GM18951 (cell line): ENCODE data around the gene DYDC2.

Source experiments
- POLR2A ChIP-seq: IDR thresholded peaks from 4 replicates; pipeline ENCODE4 v1.6.1; 2011; ENCODE audit warnings: mild to moderate bottlenecking; ENCODE audit not compliant: insufficient read length, insufficient read depth; ENCODE audit errors: extremely low read depth
- in situ Hi-C: fragments of 300-500 bp; cut with MboI; formaldehyde crosslinking; loops from one replicate; pipeline ENCODE4 v1.12.0; 2022; ENCODE audit warnings: low sequenced_read_pairs, mixed read lengths, inconsistent platforms; ENCODE audit not compliant: unreplicated experiment

Gene DYDC2

GRCh38 chr10:80390740-80391139, 34.2 kb downstream of the DYDC2 start:
- no peak for TF ChIP-seq POLR2A
- in situ Hi-C loops: loop anchor here (25.0 kb wide), 1 partner anchor 122 kb away; no protein-coding TSS in a partner anchor

- no peak for TF ChIP-seq POLR2A
- in situ Hi-C loops: loop anchor here (25.0 kb wide), 1 partner anchor 120 kb away; no protein-coding TSS in a partner anchor
Observed at GRCh38 chr10:80392250-80392649, 35.7 kb downstream of the DYDC2 start.

GRCh38 chr10:80394358-80394916, 37.9 kb downstream of the DYDC2 start:
- no peak for TF ChIP-seq POLR2A

GRCh38 chr10:80397014-80397413, 40.4 kb downstream of the DYDC2 start:
- no peak for TF ChIP-seq POLR2A
- in situ Hi-C loops: loop anchor here (25.0 kb wide), 1 partner anchor 115 kb away; no protein-coding TSS in a partner anchor

More at GRCh38 chr10:80394358-80394916, 37.9 kb downstream of the DYDC2 start:
- in situ Hi-C loops: loop anchor here (25.0 kb wide), 1 partner anchor 118 kb away; no protein-coding TSS in a partner anchor

GRCh38 chr10:80400136-80400804, 43.7 kb downstream of the DYDC2 start:
- in situ Hi-C loops: no loop called here
- TF ChIP-seq POLR2A: no peak

GRCh38 chr10:80405035-80405434, 48.5 kb downstream of the DYDC2 start:
- in situ Hi-C loops: no loop called here
- no peak for TF ChIP-seq POLR2A

- in situ Hi-C loops: no loop called here
- TF ChIP-seq POLR2A: no peak
Observed at GRCh38 chr10:80405626-80406025, 49.0 kb downstream of the DYDC2 start.

- in situ Hi-C loops: no loop called here
- TF ChIP-seq POLR2A: no peak
Observed at GRCh38 chr10:80406204-80406603, 49.6 kb downstream of the DYDC2 start.

GRCh38 chr10:80407812-80408241, 51.2 kb downstream of the DYDC2 start:
- no peak for TF ChIP-seq POLR2A
- in situ Hi-C loops: no loop called here

- in situ Hi-C loops: no loop called here
- peak; percentile 63 for TF ChIP-seq POLR2A
Observed at GRCh38 chr10:80408242-80409101, 51.9 kb downstream of the DYDC2 start, which contains the start of gene PRXL2A. Gene PRXL2A (plus strand): TSS chr10:80408551. CDS start chr10:80420468, 11,917 bp downstream.

GRCh38 chr10:80409121-80409520, 52.5 kb downstream of the DYDC2 start:
- TF ChIP-seq POLR2A: no peak
- in situ Hi-C loops: no loop called here

GRCh38 chr10:80410122-80410521, 53.5 kb downstream of the DYDC2 start:
- in situ Hi-C loops: no loop called here

GRCh38 chr10:80410578-80411145, 54.1 kb downstream of the DYDC2 start:
- in situ Hi-C loops: no loop called here

More at GRCh38 chr10:80410122-80410521, 53.5 kb downstream of the DYDC2 start:
- TF ChIP-seq POLR2A: no peak

More at GRCh38 chr10:80410578-80411145, 54.1 kb downstream of the DYDC2 start:
- TF ChIP-seq POLR2A: no peak
